Vagina (tissue), 2 donors: ENCODE data around the gene NXPE3.

Source experiments
- CTCF ChIP-seq, 3 experiments: fragments of 450-650 bp in 2 of 3; fragments of 200-600 bp in 1 of 3; sonication (generic) in 1 of 3; IDR thresholded peaks; one replicate each; pipeline ENCODE4 v1.5.1; 2017 to 2019; ENCODE audit warnings: antibody characterized with exemption in 3 of 3, mild to moderate bottlenecking in 2 of 3, moderate library complexity in 2 of 3
- POLR2A ChIP-seq, 2 donors: fragments of 450-650 bp; IDR thresholded peaks; one replicate each; pipeline ENCODE4 v1.6.1; 2017; ENCODE audit warnings: antibody characterized with exemption in 2 of 2, mild to moderate bottlenecking in 2 of 2, moderate library complexity in 2 of 2

- TF ChIP-seq CTCF (IDR thresholded peaks at IDR 0.05) (no peak), POLR2A (IDR thresholded peaks at IDR 0.05) (no peak)
Measured at GRCh38 chr3:101853982-101854381, 75.0 kb downstream of the NXPE3 start.
